Gastrocnemius medialis (tissue), 4 donors: ENCODE measurements around the gene ZBTB7A. TPM values are rescaled to one million over a fixed set of nuclear protein-coding genes. Genes with fewer than 3 reads are reported as not detected.

Experiments used
- ATAC-seq, 2 donors: fragments of 150-250 bp; one replicate each; pipeline ENCODE4 v1.9.1; 2016
- DNase-seq, 2 donors: peaks; one replicate each; pipeline ENCODE4 v3.0.0-alpha.2; 2019
- H3K27ac ChIP-seq, 4 donors: fragments of 200-600 bp; sonication (generic); 1 replicate in 1 of 4; 2 replicates in 3 of 4; pipeline ENCODE4 v1.5.1; 2016 to 2018; ENCODE audit warnings: mild to moderate bottlenecking in 2 of 4, moderate library complexity in 1 of 4
- H3K27me3 ChIP-seq, 3 donors: fragments of 200-600 bp; sonication (generic) in 2 of 3; 1 replicate in 1 of 3; 2 replicates in 2 of 3; pipeline versions ENCODE4 v1.5.1 to v1.6.0; 2016 to 2019; ENCODE audit warnings: mild to moderate bottlenecking in 1 of 3, moderate library complexity in 1 of 3
- H3K36me3 ChIP-seq, 2 donors: fragments of 200-600 bp; sonication (generic) in 1 of 2; one replicate each; pipeline ENCODE4 v1.5.1; 2017 to 2018
- H3K4me1 ChIP-seq, 2 donors: fragments of 200-600 bp; sonication (generic) in 1 of 2; one replicate each; pipeline ENCODE4 v1.5.1; 2016 to 2017; ENCODE audit warnings: mild to moderate bottlenecking in 2 of 2
- H3K4me3 ChIP-seq, 4 donors: fragments of 200-600 bp; sonication (generic) in 3 of 4; 1 replicate in 1 of 4; 2 replicates in 3 of 4; pipeline ENCODE4 v1.5.1; 2016 to 2019; ENCODE audit warnings: mild to moderate bottlenecking in 2 of 4
- H3K9me3 ChIP-seq, 3 donors: fragments of 200-600 bp; sonication (generic) in 2 of 3; 1 replicate in 1 of 3; 2 replicates in 2 of 3; pipeline ENCODE4 v1.5.1; 2016 to 2019
- CTCF ChIP-seq, 5 experiments: fragments of 450-650 bp in 3 of 5; fragments of 200-600 bp in 2 of 5; sonication (generic) in 2 of 5; IDR thresholded peaks in 4 of 5; conservative IDR thresholded peaks in 1 of 5; 1 replicate in 4 of 5; 2 replicates in 1 of 5; pipeline ENCODE4 v1.5.1; 2016 to 2019; ENCODE audit warnings: antibody characterized with exemption in 5 of 5, mild to moderate bottlenecking in 3 of 5, moderate library complexity in 3 of 5
- POLR2A ChIP-seq, 2 donors: fragments of 450-650 bp; IDR thresholded peaks; one replicate each; pipeline ENCODE4 v1.6.1; 2017; ENCODE audit warnings: antibody characterized with exemption in 2 of 2, mild to moderate bottlenecking in 2 of 2, moderate library complexity in 2 of 2
- in situ Hi-C, 4 donors: fragments of 200-750 bp; cut with MboI; loops; one replicate each; pipeline versions ENCODE4 v1.15.0 to v1.8.0; 2017; ENCODE audit warnings: low sequenced_read_pairs in 4 of 4
- intact Hi-C: fragments of 100-400 bp; cut with DNase I; formaldehyde crosslinking; loops from one replicate; pipeline ENCODE4 v1.15.1; 2023; ENCODE audit warnings: low total_unique reads
- total RNA-seq, 4 donors: library from RNA; depleted of rRNA; stranded (reverse); fragments of >200 nt; gene quantifications; one replicate each; pipeline versions ENCODE4 v1.1.0 to v1.2.3, GENCODE V29; 2016

ZBTB7A gene
- total RNA-seq, 4 donors from 2014 or later = 50.0 to 104 (median 91.9) TPM

GRCh38 chr19:4061683-4062418, 4.8 kb downstream of the ZBTB7A start:
- no peak for TF ChIP-seq CTCF (IDR thresholded peaks at IDR 0.05 in 4 of 5, conservative IDR thresholded peaks at IDR 0.05 in 1 of 5)
- no peak for TF ChIP-seq POLR2A (IDR thresholded peaks at IDR 0.05)
- in situ Hi-C loops (loop anchor here in 2 of 4 donors (10.0 kb wide), 2 partner anchors 57 to 77 kb away; partner anchors contain the start of genes EEF2 (in 1 of the 2) and PIAS4 (in 1 of the 2)), intact Hi-C loops (loop anchor here (1.0 to 10.0 kb wide), 4 partner anchors 62 to 1967 kb away; partner anchors contain the start of genes CHAF1A, IZUMO4, MAP2K2 and MOB3A)
- Histone ChIP-seq H3K27me3 (no peaks in the 10 kb centered on the region), H3K4me3 (peak overlapping the region; percentile 50 to 70 (median 56)), H3K4me1 (peaks cover 59 to 63% of the 10 kb centered on the region in 2 donors), H3K36me3 (no peaks in the 10 kb centered on the region), H3K9me3 (no peaks in the 10 kb centered on the region), H3K27ac (peak overlapping the region; percentile 99 to 100 (median 100))
- ATAC-seq (no peak), DNase-seq (peak in 1 of 2 donors; percentile 65)

DNA sequence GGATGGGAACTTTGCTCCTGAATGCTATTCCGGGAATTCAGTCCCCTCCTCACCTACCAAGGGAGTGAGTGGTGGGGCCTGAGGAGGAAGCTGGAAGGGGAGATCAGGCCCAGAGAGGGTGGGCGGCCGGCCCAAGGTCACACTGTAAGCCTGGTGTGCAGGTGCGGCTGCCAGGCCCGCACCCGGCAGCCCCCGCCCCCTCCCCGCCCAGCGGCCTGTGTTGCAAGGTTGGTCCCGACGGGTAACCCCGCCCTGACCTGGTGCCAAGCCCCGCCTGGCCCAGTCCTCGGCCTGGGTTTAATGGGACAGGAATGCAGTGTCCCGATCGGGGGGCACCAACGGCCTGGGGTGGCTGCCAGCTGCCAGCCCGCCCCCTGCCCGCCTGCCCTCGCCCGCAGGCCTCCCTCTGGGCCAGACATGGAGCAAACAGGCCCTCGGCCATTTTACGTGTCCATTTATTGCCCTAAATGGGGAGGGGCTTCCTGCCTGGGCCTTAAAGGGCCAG, 5.5 kb downstream of the ZBTB7A start:
- DNase-seq = peak; percentile 68 to 89
- Histone ChIP-seq H3K4me3 (peak overlapping the region; percentile 50 to 70 (median 56)), H3K36me3 (no peaks in the 10 kb centered on the region), H3K27me3 (no peaks in the 10 kb centered on the region), H3K4me1 (peaks cover 59 to 63% of the 10 kb centered on the region in 2 donors), H3K27ac (peak overlapping the region; percentile 99 to 100 (median 100)), H3K9me3 (no peaks in the 10 kb centered on the region)
- intact Hi-C loops (loop anchor here (1.0 to 10.0 kb wide), 4 partner anchors 63 to 1966 kb away; partner anchors contain the start of genes CHAF1A, IZUMO4, MAP2K2 and MOB3A), in situ Hi-C loops (loop anchor here in 2 of 4 donors (10.0 kb wide), 2 partner anchors 56 to 76 kb away; partner anchors contain the start of genes EEF2 (in 1 of the 2) and PIAS4 (in 1 of the 2))
- ATAC-seq = peak in 1 of 2 donors; percentile 12
- no peak for TF ChIP-seq CTCF (IDR thresholded peaks at IDR 0.05 in 4 of 5, conservative IDR thresholded peaks at IDR 0.05 in 1 of 5)
- no peak for TF ChIP-seq POLR2A (IDR thresholded peaks at IDR 0.05)

DNA sequence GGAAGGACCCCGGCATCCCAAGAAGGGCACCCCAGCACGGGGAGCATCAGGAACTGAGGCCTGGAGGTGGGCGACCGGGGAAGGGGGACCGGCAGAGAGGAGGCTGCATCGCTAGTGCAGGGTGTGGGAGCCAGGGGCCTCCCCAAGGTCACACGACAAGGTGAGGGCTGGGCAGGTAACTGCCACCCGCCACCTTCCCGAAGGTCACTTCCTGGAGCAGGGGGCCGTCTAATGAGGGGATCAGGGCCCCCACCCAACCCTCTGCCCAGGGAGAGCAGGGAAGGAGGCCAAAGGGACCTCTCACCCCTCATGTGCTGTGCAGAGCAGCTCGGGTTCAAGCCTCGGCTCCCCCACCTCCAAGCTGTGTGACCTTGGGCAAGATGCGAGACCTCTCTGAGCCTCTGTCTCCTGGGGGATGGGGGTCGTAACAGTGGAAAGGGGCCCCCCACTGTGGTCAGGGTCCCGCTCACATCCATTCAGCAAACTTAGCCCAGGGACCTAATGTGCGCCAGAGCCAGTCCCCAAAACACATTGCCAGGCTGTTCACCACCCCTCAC, 6.0 kb downstream of the ZBTB7A start:
- Histone ChIP-seq H3K36me3 (no peaks in the 10 kb centered on the region), H3K9me3 (no peaks in the 10 kb centered on the region), H3K4me3 (peak overlapping the region; percentile 50 to 70 (median 56)), H3K27ac (peak overlapping the region; percentile 99 to 100 (median 100)), H3K4me1 (peaks cover 59 to 63% of the 10 kb centered on the region in 2 donors), H3K27me3 (no peaks in the 10 kb centered on the region)
- TF ChIP-seq POLR2A (IDR thresholded peaks at IDR 0.05) (no peak), CTCF (IDR thresholded peaks at IDR 0.05 in 4 of 5, conservative IDR thresholded peaks at IDR 0.05 in 1 of 5) (no peak)
- in situ Hi-C loops = loop anchor here in 2 of 4 donors (10.0 kb wide), 2 partner anchors 56 to 76 kb away; partner anchors contain the start of genes EEF2 (in 1 of the 2) and PIAS4 (in 1 of the 2)
- intact Hi-C loops = loop anchor here (1.0 to 10.0 kb wide), 4 partner anchors 64 to 1966 kb away; partner anchors contain the start of genes CHAF1A, IZUMO4, MAP2K2 and MOB3A
- DNase-seq (no peak), ATAC-seq (no peak)

GRCh38 chr19:4059891-4060620, 6.6 kb downstream of the ZBTB7A start:
- intact Hi-C loops (loop anchor here (10.0 kb wide), 3 partner anchors 345 to 1965 kb away; partner anchors contain the start of genes CHAF1A, IZUMO4, MOB3A and NCLN), in situ Hi-C loops (loop anchor here in 2 of 4 donors (10.0 kb wide), 2 partner anchors 55 to 75 kb away; partner anchors contain the start of genes EEF2 (in 1 of the 2) and PIAS4 (in 1 of the 2))
- no peak for ATAC-seq
- peak in 1 of 2 donors; percentile 66 for DNase-seq
- Histone ChIP-seq H3K4me3 (peak overlapping the region; percentile 50 to 70 (median 56)), H3K27ac (peak overlapping the region; percentile 99 to 100 (median 100)), H3K4me1 (peaks cover 59 to 63% of the 10 kb centered on the region in 2 donors), H3K27me3 (no peaks in the 10 kb centered on the region), H3K36me3 (peaks cover 0 to 2% of the 10 kb centered on the region in 2 donors), H3K9me3 (no peaks in the 10 kb centered on the region)
- TF ChIP-seq POLR2A (IDR thresholded peaks at IDR 0.05) (no peak), CTCF (IDR thresholded peaks at IDR 0.05 in 4 of 5, conservative IDR thresholded peaks at IDR 0.05 in 1 of 5) (no peak)
